OCI-LY3 (cell line): Measurements from ENCODE around the gene LRRC1.

ENCODE experiments used
- CTCF ChIP-seq: fragments of 200-600, 300-600 bp; sonication (generic); IDR thresholded peaks from 2 replicates; pipeline ENCODE4 v1.5.1; 2014; ENCODE audit warnings: antibody characterized with exemption, low read length, low read depth
- EZH2phosphoT487 ChIP-seq: fragments of 200-600 bp; shearing (Covaris generic); IDR thresholded peaks from 2 replicates; pipeline ENCODE4 v1.6.1; 2018; ENCODE audit warnings: antibody characterized with exemption, mixed run types, low read depth

GRCh38 chr6:53912661-53913060 is 117.9 kb downstream of the LRRC1 start:
- TF ChIP-seq CTCF (no peak), EZH2phosphoT487 (no peak)
